HG03066 (cell line): Measurements from ENCODE around the gene KDM2A.

Experiments used
- ATAC-seq: cut with Tn5 transposase; IDR thresholded peaks from one replicate; pipeline ENCODE4 v1.9.1; 2021; ENCODE audit warnings: low read depth; ENCODE audit not compliant: unreplicated experiment

The KDM2A gene

DNA sequence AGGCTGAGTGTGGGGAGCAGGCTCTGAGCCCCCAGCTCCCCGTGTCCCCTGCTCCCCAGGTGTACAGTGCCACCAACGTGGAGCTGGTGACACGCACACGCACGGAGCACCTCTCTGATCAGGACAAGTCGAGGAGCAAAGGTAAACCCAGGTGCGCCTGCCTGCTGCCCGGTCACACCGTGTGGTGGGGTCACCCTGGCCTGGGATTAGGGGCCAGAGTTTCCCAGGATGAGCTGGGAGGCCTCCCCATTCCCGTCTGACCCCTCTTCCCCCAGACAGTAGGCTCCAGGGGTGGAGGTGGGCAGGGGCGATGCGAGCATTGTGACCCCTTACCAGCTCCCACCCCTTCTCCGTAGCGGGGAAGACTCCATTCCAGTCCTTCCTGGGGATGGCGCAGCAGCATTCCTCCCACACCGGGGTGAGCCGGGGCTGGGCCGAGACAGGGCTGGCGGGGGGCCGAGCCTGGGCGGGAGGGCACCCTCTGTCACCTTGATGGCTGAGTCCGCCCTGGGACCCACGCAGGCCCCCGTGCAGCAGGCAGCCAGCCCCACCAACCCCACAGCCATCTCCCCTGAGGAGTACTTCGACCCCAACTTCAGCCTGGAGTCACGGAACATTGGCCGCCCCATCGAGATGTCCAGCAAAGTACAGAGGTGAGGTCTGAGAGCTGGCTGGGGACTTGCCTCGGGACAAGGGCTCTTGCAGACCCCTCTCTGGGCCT lies 180.6 kb downstream of the KDM2A start:
- ATAC-seq, result no peak

DNA sequence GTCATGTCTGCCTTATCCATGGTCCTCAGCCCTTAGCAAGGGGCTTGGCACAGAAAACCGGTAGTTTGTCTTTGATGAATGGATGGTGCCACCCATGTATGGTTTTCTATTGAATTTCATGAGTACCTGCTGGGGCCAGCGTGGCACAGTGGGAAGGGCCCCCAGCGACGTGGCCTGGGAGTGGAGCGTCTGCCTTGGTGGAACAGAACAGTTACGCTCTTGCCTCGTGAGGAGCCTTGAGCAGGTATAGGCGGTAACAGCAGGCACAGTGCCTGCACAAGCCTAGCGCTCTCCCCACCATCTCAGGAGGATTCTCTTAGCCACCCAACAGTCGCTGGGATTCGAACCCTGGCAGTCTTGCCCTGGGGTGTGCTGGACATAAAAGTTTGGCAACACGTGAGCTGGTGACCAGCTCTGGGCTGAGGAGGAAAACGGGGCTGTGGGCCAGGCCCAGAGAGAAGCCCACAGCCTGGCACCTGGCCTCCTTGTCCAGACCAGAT lies 181.2 kb downstream of the KDM2A start:
- no peak for ATAC-seq

DNA sequence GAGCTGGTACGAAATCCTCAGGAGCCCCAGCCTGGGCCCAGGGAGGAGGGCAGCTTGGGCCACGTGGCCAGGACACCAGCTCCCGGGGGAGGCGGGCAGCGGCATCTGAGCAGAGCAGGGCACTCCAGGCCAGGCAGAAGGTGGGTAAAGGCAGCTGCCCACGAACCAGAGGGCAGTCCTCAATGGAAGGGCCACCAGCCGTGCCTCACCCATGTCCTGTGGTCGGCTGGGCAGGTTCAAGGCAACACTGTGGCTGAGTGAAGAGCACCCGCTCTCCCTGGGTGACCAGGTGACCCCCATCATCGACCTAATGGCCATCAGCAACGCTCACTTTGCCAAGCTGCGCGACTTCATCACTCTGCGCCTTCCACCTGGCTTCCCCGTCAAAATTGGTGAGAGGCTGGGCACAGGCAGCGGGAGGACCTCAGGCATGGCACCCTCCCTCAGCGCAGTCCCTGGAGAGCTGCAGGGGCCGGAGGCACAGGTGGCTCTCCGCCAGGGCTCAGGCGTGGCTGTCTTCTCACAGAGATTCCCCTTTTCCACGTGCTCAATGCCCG lies 181.8 kb downstream of the KDM2A start:
- ATAC-seq, result no peak

DNA sequence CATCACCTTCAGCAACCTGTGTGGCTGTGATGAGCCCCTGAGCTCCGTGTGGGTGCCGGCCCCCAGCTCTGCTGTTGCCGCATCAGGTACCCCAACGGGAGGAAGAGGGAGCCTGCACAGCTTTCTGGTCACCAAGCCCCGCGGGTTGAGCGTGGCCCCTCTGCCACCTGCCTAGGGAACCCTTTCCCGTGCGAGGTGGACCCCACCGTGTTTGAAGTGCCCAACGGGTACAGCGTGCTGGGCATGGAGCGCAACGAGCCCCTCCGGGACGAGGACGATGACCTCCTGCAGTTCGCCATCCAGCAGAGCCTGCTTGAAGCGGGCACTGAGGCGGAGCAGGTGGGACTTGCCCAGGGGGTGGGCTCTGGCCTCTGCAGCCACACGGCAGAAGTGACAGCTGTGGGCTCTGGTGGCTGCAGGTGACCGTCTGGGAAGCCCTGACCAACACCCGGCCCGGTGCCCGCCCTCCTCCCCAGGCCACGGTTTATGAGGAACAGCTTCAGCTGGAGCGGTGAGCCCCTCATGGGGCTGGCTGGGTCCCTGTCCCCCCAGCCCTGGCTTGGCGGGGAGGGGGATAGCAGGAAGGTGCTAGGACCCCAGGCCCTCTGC lies 182.4 kb downstream of the KDM2A start:
- ATAC-seq, result no peak

DNA sequence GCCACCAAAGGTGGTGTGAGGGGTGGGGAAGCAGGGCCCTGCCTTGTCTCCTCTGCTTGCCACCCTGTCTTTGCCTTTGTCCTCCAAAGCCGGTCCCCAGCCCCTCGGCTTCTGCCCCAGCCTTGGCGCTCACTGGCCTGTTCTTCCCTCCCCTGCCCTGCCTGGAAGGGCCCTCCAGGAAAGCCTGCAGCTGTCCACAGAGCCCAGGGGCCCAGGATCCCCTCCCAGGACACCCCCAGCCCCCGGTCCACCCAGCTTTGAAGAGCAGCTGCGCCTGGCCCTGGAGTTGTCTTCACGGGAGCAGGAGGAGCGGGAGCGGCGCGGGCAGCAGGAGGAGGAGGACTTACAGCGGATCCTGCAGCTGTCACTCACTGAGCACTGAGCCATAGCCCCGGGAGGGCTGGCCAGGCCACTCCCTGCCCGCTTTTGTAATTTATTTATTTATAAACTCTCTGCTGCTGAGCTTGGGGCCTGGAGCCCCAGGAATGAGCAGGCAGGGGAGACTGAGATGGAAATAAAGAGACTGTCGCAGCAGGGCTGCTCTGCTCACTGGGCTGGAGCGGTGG lies 183.0 kb downstream of the KDM2A start:
- ATAC-seq, result no peak

DNA sequence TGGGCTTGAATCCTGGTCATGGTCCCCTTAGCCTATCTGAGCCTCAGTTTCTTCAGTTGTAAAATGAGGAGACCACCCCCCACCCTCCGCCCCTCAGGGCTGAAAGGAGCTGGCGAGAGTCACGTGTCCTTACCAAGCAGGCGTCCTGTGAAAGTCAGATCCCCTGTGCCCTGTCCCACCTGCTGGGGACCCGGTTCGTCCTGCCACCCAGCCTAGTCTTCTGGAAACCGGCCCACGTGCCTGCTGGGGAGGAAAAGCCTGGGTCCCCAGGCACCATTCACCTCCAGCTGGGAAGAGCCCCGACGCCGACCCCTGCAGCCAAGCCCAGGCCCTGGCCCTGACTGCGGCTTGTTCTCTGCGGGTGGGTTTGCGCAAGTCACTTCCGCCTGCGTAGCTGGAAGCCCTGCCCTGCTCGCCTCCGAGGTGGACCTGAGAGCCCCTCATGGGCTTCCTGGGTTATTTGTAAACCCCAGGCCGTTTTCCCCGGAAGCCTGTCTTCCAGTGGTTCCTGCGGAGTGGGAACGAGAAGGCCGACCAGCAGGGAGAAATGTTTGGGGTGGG lies 183.6 kb downstream of the KDM2A start:
- no peak for ATAC-seq

DNA sequence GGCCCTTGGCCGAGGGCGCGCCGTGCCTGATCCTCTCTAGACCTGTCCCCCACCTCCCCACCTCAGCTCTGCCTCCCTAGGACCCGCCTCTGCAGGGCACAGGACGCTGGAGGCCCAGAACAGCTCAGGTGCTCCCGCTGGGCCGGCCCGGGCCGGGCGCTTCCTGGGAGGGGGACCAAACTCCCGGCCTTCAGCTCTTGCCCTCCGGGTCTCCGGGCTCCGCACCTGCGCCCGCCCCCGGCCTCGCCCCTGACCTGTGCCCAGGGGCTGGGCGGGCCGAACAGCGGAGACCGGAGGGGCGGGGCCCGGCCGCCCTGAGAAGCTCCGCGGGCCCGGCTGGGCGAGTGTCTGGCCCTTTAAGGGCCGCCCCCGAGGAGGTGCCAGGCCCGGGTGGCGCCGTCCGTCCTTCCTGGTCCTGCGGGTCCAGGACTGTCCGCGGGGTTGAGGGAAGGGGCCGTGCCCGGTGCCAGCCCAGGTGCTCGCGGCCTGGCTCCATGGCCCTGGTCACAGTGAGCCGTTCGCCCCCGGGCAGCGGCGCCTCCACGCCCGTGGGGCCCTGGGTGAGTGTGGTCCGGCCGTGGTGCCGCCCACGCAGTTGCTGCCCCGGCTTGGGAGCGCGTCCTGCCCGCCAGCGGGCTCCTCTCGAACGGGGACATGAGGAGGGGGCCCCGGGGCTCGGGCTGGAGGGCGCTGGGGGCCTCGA lies 184.2 kb downstream of the KDM2A start, which contains the start of gene SSH3:
TSS of gene SSH3 (plus strand) at position 399 of the 703 bp plus-strand sequence. CDS start at position 495, 96 bp downstream.
- ATAC-seq, result no peak

DNA sequence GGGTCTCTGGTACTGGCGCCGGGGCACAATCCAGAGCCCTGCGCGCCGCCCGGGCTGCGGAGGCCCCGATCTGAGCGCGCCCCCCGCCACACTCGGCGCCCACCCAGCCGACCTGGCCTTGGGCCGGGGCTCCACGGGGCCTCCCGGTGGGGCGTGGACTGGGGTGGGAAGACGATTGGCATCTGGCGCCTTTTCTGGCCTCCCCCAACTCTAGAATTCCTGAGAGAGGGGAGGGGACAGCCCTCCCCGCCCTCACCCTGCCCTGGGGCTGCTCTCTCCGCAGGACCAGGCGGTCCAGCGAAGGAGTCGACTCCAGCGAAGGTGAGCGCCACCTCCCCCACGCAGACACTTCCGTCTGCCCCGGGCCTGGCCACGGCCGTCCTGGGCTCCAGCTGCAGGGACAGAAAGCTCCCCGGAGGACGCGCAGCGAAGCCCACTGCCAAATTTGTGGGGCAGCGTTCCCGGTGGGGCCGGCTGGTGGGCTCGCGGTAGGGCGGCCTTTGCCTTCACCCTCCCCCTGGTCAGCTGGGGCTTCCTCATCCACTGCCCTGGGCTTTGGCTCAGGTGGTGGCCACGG lies 184.9 kb downstream of the KDM2A start:
- ATAC-seq, result no peak

DNA sequence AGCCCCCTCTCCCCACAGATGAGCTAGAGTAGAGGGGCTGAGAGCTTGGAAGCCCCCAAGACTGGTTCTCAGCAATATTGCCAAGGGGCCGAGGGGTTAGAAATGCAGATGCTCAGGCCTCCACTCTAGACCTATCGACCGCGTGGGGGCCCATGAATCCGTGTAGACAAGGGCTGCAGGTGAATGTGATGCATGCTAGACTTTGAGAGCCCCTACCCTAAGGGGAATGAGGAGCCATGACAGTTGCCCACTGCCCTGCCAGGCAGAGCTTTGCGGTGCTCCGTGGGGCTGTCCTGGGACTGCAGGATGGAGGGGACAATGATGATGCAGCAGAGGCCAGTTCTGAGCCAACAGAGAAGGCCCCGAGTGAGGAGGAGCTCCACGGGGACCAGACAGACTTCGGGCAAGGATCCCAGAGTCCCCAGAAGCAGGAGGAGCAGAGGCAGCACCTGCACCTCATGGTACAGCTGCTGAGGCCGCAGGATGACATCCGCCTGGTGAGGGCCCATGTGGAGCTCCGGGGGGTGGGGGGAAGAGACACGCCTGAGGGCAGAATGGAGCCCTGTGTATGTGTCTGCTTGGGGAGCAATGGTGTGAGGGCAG lies 185.5 kb downstream of the KDM2A start:
- ATAC-seq, result no peak

DNA sequence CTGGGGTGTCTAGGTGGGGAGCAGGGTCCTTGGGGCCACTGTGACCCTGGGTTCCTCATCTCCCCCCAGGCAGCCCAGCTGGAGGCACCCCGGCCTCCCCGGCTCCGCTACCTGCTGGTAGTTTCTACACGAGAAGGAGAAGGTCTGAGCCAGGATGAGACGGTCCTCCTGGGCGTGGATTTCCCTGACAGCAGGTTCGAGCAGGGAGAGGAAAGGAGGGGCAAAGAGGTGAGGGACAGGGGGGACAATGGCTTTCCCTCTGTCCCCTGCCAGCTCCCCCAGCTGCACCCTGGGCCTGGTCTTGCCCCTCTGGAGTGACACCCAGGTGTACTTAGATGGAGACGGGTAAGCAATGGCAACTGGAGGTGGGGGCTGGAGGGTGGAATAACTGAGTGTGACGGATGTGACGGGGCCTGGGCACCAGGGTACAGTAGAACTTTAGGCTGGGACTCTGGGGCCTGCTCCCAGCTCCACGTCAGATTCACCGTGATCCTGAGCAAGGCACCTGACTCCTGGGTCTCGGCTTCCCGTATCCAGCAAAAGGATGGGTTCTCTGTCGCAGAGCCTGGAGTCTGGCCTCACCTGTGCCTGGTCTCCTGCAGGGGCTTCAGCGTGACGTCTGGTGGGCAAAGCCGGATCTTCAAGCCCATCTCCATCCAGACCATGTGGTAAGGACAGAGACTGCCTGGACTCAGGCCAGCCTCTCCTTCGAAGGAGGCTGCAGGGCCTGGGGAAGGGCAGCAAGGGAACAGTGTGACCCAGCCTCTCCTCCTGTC lies 187.9 kb downstream of the KDM2A start:
- no peak for ATAC-seq

DNA sequence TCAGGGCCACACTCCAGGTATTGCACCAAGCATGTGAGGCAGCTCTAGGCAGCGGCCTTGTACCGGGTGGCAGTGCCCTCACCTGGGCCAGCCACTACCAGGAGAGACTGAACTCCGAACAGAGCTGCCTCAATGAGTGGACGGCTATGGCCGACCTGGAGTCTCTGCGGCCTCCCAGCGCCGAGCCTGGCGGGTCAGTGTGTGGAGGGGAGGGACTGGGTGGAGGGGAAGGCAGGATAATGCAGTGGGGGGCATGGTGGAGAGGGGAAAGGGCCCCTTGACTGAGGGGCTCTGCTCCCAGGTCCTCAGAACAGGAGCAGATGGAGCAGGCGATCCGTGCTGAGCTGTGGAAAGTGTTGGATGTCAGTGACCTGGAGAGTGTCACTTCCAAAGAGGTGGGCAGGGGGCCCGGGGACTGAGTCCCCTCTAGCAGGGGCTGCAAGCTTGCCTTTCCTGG lies 188.5 kb downstream of the KDM2A start:
- no peak for ATAC-seq
